ENCODE data around the gene IGLL1.
"Not testable (repeated sequence)": the region's sequence is repeated elsewhere in the genome, so short reads cannot be mapped to it uniquely, and the experiment has no call there.

The IGLL1 gene

GRCh38 chr22:23562186-23562585 is 17.9 kb downstream of the IGLL1 start:
- DNase-seq = no peak

GRCh38 chr22:23561025-23561510 is 19.0 kb downstream of the IGLL1 start:
- not testable (repeated sequence) for DNase-seq

DNA sequence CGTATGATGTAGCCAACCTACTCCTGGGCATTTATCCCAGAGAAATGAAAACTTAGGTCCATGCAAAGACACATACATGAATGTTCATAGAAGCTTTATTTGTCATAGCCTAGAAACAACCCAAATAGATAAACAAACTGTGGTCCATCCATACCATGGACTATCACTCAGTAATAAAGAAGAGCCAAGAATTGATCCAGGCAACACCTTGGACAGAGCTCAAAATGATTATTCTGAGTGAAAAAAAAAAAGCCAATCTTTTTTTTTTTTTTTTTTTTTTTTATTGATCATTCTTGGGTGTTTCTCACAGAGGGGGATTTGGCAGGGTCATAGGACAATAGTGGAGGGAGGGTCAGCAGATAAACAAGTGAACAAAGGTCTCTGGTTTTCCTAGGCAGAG is 19.9 kb downstream of the IGLL1 start:
- DNase-seq = not testable (repeated sequence)

- DNase-seq = no peak
Observed at GRCh38 chr22:23557467-23557866, 22.6 kb downstream of the IGLL1 start.

GRCh38 chr22:23557036-23557435 is 23.1 kb downstream of the IGLL1 start:
- no peak for DNase-seq

- DNase-seq = no peak
Observed at GRCh38 chr22:23556026-23556620, 24.0 kb downstream of the IGLL1 start.

DNA sequence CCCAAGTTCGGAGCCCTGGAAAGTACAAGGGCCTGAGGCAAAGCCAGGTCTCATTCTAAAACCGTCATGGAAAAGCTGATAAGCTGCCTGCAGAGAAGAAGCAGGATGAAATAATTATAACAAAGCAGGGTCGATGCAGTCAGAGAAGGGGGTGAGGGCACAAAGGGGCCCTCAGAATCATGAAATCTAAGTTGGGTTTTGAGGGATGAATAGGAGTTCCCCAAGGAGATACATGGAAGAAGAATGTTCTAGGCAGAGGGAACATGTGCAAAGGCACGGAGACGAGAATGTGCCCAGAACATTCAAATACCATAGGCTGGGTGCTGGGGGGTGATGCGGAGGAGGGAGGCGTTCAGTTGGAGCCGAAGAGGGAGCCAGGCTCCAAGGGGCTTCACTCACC is 25.0 kb downstream of the IGLL1 start:
- no peak for DNase-seq

GRCh38 chr22:23553924-23554870 is 25.9 kb downstream of the IGLL1 start:
- no peak for DNase-seq

- DNase-seq = no peak
Observed at GRCh38 chr22:23553438-23553837, 26.7 kb downstream of the IGLL1 start.

DNA sequence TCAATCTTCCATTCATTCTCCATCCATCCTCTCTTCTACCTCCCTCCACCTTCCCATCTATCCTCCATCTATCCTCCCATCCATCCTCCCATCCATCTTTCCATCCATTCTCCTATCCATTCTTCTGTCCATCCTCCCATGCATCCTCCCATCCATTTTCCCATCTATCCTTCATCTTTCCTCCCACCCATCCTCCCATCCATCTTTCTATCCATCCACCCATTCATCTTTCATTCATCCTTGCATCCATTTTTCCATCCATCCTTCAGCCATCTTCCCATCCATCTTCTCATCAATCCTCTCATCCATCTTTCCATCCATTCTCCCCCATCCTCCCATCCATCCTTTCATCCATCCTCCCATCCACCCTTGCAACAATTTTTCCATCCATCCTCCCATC is 27.5 kb downstream of the IGLL1 start:
- DNase-seq = no peak

DNA sequence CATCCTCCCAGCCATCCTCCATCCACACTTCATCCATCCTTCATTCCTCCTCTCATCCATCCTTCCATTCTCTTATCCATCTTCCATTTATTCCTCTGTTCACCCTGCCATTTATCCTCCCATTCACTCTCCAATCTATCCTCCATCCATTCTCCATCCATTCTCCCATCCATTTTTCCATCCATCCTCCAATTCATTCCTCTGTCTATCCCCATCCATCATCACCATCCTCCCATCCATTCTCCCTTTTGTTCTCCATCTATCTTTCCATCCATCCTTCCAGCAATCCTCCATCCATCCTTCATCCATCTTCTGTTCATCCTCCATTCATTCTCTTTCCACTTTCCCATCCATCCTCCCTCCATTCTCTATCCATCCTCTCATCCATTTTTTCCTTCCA is 28.7 kb downstream of the IGLL1 start:
- no peak for DNase-seq

DNA sequence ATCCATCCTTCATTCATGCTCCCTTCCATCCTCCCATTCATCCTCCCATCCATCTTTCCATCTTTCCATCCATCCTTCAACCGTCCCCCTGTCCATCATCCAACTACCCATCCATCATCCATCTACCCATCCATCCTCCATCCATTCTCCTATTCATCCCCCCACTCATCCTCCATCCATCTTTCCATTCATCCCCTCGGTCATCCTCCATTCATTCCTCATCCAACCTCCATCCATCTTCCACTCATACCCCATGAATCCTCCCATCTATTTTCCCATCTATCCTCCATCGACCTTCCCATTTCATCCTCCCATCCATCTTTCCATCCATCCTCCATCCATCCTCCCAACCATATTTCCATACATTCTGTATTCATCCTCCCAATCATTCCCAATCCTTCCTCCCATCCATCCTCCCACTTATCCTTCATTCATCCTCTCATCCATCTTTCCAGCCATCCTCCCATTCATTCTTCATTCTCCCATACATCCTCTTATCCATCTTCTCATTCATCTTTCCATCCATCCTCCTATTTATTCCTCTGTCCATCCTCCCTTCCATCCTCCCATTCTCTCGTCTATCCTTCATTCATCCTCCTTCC is 29.9 kb downstream of the IGLL1 start:
- DNase-seq = no peak

DNA sequence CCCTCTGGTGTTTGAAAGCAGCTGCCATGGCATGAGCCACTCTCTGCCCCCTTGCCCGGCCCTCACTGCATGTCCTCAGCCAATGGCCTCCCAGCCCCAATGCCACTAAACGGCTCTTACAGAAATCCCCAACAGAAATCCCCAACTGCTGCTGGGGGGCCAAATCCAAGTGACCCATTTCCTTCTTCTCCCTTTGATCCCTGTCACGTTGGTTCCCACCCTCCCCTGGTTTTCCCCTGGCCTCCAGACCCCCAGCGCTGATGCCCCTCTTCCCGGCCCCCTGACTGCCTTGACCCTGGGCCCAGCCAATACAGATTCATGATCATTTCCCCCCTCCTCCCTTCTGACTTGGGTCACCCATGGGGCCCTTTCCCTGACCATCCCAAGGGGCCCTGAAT is 30.9 kb downstream of the IGLL1 start:
- DNase-seq = no peak

- no peak for DNase-seq
Observed at GRCh38 chr22:23548501-23549197, 31.4 kb downstream of the IGLL1 start.

GRCh38 chr22:23547818-23548500 is 32.1 kb downstream of the IGLL1 start:
- no peak for DNase-seq

- not testable (repeated sequence) for DNase-seq
Observed at GRCh38 chr22:23547382-23547781, 32.7 kb downstream of the IGLL1 start.

DNA sequence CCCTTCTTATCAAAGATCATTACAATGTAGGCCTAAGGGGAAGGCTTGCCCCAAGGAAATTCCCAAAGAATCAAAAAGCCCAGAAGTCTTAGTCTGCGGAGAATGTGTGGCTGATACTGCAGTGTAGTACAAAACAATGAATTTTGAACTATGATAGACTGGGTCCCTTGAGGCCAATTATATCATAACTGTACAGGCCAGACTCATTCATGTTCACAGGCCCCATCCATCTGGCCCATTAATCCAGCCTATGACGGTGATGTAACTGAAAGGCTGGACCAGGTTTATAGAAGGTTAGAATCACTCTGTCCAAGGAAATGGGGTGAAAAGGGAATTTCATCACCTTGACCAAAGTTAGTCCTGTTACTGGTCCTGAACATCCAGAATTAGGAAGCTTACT is 35.2 kb downstream of the IGLL1 start:
- no peak for DNase-seq

GRCh38 chr22:23543506-23544000 is 36.5 kb downstream of the IGLL1 start:
- DNase-seq = not testable (repeated sequence)

- no peak for DNase-seq
Observed at GRCh38 chr22:23542933-23543332, 37.2 kb downstream of the IGLL1 start.

DNA sequence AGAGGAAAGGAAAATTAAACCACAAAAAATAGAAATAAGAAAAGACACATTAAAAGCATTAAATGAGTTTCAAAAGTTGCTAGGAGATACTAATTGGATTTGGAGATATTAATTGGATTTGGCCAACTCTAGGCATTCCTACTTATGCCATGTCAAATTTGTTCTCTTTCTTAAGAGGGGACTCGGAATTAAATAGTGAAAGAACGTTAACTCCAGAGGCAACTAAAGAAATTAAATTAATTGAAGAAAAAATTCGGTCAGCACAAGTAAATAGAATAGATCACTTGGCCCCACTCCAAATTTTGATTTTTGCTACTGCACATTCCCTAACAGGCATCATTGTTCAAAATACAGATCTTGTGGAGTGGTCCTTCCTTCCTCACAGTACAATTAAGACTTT is 37.7 kb downstream of the IGLL1 start:
- DNase-seq = not testable (repeated sequence)

GRCh38 chr22:23541849-23542281 is 38.2 kb downstream of the IGLL1 start:
- DNase-seq = not testable (repeated sequence)

GRCh38 chr22:23540837-23541236 is 39.3 kb downstream of the IGLL1 start:
- DNase-seq = not testable (repeated sequence)
